Measurements from ENCODE around the gene KRT6B. TPM values are rescaled to one million over a fixed set of nuclear protein-coding genes. Genes with fewer than 3 reads are reported as not detected.

Gene KRT6B
- total RNA-seq, 3 donors from 2014 or later (not counting 1 experiment from before 2014, with no cell fraction given) = not detected

DNA sequence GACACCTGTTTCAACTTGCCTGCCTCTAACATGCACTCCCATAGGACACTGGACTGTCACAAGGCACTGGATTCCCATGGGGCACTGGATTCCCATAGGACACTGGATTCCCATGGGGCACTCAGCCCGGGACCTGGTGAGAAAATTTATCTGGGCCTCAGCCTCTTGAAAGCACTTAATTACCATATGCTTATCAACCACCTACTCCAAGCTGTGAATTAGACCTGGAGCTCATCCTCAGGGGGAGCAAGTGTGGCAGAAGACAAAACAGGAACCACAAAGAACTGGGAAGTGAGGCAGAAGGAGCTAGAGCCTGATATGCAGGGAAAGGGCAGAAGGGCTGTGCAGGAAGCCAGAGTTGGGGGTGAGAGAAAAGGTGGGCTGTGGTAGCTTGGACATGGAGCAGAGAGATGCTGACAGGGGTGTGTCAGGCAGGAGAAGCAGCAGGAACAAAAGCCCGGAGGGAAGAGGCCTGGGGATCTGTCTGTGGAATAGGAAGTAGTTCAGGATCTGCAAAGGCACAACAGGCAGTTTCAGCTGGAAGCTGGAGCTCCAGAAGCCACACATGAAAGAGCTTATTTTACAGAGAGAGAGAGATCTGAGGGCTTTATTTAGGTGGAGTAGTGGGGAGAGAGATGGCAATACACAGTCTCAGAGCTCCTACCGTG lies 48.9 kb downstream of the KRT6B start:
- TF ChIP-seq, protein P1, sequence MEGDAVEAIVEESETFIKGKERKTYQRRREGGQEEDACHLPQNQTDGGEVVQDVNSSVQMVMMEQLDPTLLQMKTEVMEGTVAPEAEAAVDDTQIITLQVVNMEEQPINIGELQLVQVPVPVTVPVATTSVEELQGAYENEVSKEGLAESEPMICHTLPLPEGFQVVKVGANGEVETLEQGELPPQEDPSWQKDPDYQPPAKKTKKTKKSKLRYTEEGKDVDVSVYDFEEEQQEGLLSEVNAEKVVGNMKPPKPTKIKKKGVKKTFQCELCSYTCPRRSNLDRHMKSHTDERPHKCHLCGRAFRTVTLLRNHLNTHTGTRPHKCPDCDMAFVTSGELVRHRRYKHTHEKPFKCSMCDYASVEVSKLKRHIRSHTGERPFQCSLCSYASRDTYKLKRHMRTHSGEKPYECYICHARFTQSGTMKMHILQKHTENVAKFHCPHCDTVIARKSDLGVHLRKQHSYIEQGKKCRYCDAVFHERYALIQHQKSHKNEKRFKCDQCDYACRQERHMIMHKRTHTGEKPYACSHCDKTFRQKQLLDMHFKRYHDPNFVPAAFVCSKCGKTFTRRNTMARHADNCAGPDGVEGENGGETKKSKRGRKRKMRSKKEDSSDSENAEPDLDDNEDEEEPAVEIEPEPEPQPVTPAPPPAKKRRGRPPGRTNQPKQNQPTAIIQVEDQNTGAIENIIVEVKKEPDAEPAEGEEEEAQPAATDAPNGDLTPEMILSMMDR (IDR thresholded peaks at IDR 0.05) = no peak
- no peaks in the 10 kb centered on the region for H3K27me3 ChIP-seq (ENCODE audit: control insufficient read depth, insufficient read depth, low read length)
- H3K4me3 ChIP-seq (ENCODE audit: low read length) = no peak overlapping the region
- peaks cover 0 to 6% of the 10 kb centered on the region in 2 donors for H3K4me1 Mint-ChIP-seq
- no peaks in the 10 kb centered on the region for H3K9me3 ChIP-seq (ENCODE audit: control insufficient read depth, insufficient read depth, low read length)
- H3K27ac Mint-ChIP-seq = no peak overlapping the region
- H3K27me3 Mint-ChIP-seq (ENCODE audit: low read depth in 2 of 2) = peaks cover 9 to 18% of the 10 kb centered on the region in 2 donors
- H3K27ac ChIP-seq (ENCODE audit: low read length) = no peak overlapping the region
- intact Hi-C loops (cut with micrococcal nuclease) = no loop called here
- WGBS (ENCODE audit: insufficient coverage) = 72% methylated on average over 3 of the region's 3 CpGs
- no peaks in the 10 kb centered on the region for H3K36me3 Mint-ChIP-seq
- no peak for ATAC-seq
- H3K4me3 Mint-ChIP-seq = no peak overlapping the region
- DNase-seq = no peak
- no peaks in the 10 kb centered on the region for H3K9me3 Mint-ChIP-seq
- H3K4me1 ChIP-seq (ENCODE audit: control insufficient read depth, insufficient read depth, low read length) = no peaks in the 10 kb centered on the region
- no peaks in the 10 kb centered on the region for H3K36me3 ChIP-seq (ENCODE audit: control insufficient read depth, insufficient read depth, low read length)

DNA sequence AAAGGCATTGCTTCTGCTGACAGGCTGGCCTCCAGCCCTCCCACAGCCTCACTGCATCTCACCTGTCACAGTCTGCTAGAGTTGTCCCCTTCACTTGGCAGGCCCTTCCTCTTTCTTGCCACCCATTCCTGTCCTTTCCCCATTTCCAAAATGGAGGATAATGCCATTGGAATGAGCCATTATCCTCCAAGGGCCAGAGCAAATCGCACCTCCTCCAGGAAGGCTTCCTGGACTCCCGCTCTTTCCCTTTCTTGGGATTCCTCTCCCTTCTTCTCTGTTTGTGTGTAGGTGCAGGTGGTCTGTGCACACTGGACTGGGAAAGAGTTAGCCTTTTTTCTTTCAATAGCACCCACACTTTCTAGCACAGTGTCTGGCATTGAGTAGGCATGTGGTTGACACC lies 49.6 kb downstream of the KRT6B start:
- TF ChIP-seq, protein P1 (IDR thresholded peaks at IDR 0.05) = no peak
- Histone ChIP-seq H3K27ac (ENCODE audit: low read length) (no peak overlapping the region), H3K4me1 (ENCODE audit: control insufficient read depth, insufficient read depth, low read length) (no peaks in the 10 kb centered on the region), H3K27me3 (ENCODE audit: control insufficient read depth, insufficient read depth, low read length) (no peaks in the 10 kb centered on the region), H3K36me3 (ENCODE audit: control insufficient read depth, insufficient read depth, low read length) (no peaks in the 10 kb centered on the region), H3K4me3 (ENCODE audit: low read length) (no peak overlapping the region), H3K9me3 (ENCODE audit: control insufficient read depth, insufficient read depth, low read length) (no peaks in the 10 kb centered on the region)
- no peaks in the 10 kb centered on the region for H3K36me3 Mint-ChIP-seq
- DNase-seq (no peak), ATAC-seq (no peak)
- no peak overlapping the region for H3K27ac Mint-ChIP-seq
- H3K27me3 Mint-ChIP-seq (ENCODE audit: low read depth in 2 of 2) = peaks cover 11 to 15% of the 10 kb centered on the region in 2 donors
- H3K4me1 Mint-ChIP-seq = peaks cover 0 to 6% of the 10 kb centered on the region in 2 donors
- 86% methylated on average over 1 of the region's 2 CpGs for WGBS (ENCODE audit: insufficient coverage)
- no peak overlapping the region for H3K4me3 Mint-ChIP-seq
- intact Hi-C loops (cut with micrococcal nuclease) = no loop called here
- no peaks in the 10 kb centered on the region for H3K9me3 Mint-ChIP-seq

DNA sequence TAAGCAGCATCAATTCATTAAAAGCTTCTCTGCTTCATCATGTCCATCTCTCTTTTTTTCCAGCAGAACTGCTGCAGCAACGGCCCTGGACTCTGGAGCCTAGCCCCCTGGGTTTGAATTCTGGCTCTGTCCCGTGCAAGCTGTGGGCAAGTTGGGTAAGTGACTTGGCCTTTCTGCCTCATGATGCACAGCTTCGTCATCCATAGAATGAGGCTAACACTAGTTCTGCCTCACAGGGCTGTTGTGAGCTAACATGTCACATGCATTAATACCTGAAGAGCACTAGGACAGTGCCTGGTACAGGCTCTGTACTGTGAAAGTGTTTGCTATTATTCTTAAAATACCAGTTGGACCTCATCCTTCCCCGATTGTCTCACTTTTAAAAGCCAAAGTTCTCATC lies 50.0 kb downstream of the KRT6B start:
- Histone ChIP-seq H3K9me3 (ENCODE audit: control insufficient read depth, insufficient read depth, low read length) (no peaks in the 10 kb centered on the region), H3K36me3 (ENCODE audit: control insufficient read depth, insufficient read depth, low read length) (no peaks in the 10 kb centered on the region), H3K4me1 (ENCODE audit: control insufficient read depth, insufficient read depth, low read length) (no peaks in the 10 kb centered on the region), H3K27me3 (ENCODE audit: control insufficient read depth, insufficient read depth, low read length) (no peaks in the 10 kb centered on the region), H3K4me3 (ENCODE audit: low read length) (no peak overlapping the region), H3K27ac (ENCODE audit: low read length) (no peak overlapping the region)
- ATAC-seq (no peak), DNase-seq (no peak)
- 79% methylated on average over 4 of the region's 4 CpGs for WGBS (ENCODE audit: insufficient coverage)
- Mint-ChIP-seq H3K27me3 (ENCODE audit: low read depth in 2 of 2) (peaks cover 15 to 18% of the 10 kb centered on the region in 2 donors), H3K9me3 (no peaks in the 10 kb centered on the region), H3K4me1 (peaks cover 0 to 6% of the 10 kb centered on the region in 2 donors), H3K36me3 (no peaks in the 10 kb centered on the region), H3K4me3 (no peak overlapping the region), H3K27ac (no peak overlapping the region)
- TF ChIP-seq, protein P1 (IDR thresholded peaks at IDR 0.05) = no peak
- intact Hi-C loops (cut with micrococcal nuclease) = no loop called here

DNA sequence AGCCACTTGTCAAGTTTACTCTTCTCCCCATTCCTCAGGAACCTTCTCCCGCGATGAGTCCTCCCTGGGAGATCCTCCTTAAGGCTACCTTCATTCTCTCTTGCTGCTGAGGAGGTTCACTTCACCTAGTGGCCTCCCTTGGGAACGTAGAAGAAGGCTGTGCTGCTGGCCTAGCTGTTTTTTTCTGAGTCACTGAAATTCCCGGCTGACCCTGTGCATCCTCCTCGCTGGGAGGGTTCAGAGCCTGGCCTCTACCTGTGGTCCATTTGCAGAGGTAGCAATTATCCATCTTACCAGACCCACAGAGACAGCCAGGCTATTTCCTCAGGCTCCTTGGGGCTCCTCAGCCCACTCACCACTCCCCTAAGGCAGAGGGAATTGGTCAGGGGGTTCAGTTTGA lies 50.4 kb downstream of the KRT6B start:
- no peaks in the 10 kb centered on the region for H3K36me3 Mint-ChIP-seq
- intact Hi-C loops (cut with micrococcal nuclease) = no loop called here

More for the DNA sequence above, 50.4 kb downstream of the KRT6B start:
- 84% methylated on average over 5 of the region's 5 CpGs for WGBS (ENCODE audit: insufficient coverage)
- H3K27me3 ChIP-seq (ENCODE audit: control insufficient read depth, insufficient read depth, low read length) = no peaks in the 10 kb centered on the region
- DNase-seq = no peak
- H3K4me3 Mint-ChIP-seq = no peak overlapping the region
- H3K36me3 ChIP-seq (ENCODE audit: control insufficient read depth, insufficient read depth, low read length) = no peaks in the 10 kb centered on the region
- H3K4me1 Mint-ChIP-seq = peaks cover 0 to 6% of the 10 kb centered on the region in 2 donors
- peaks cover 18 to 19% of the 10 kb centered on the region in 2 donors for H3K27me3 Mint-ChIP-seq (ENCODE audit: low read depth in 2 of 2)
- H3K27ac ChIP-seq (ENCODE audit: low read length) = no peak overlapping the region
- H3K27ac Mint-ChIP-seq = no peak overlapping the region
- H3K4me1 ChIP-seq (ENCODE audit: control insufficient read depth, insufficient read depth, low read length) = no peaks in the 10 kb centered on the region
- no peak for ATAC-seq
- no peaks in the 10 kb centered on the region for H3K9me3 ChIP-seq (ENCODE audit: control insufficient read depth, insufficient read depth, low read length)
- no peak overlapping the region for H3K4me3 ChIP-seq (ENCODE audit: low read length)
- TF ChIP-seq, protein P1 (IDR thresholded peaks at IDR 0.05) = no peak
- H3K9me3 Mint-ChIP-seq = no peaks in the 10 kb centered on the region
